Measurements from ENCODE around the gene KDM4B. TPM values are rescaled to one million over a fixed set of nuclear protein-coding genes. Genes with fewer than 3 reads are reported as not detected.

KDM4B gene
- total RNA-seq, 1 donor from 2014 or later = 39.0 TPM

DNA sequence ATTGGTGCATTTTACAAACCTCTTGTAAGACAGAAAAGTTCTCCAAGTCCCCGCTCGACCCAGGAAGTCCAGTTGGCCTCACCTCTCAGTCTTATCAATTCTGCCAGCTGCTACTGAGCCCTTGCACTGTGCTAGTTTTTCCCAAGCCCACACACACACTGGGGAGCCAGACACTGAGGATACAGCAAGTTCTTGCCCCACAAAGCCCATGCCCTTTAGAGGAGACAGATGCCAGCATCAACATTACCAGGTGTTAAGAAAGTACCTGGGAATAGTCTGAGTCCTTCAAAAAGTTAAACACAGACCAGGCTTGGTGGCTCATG is 196.7 kb downstream of the KDM4B start:
- DNase-seq (no peak), ATAC-seq (no peak)
- no peaks in the 10 kb centered on the region for H3K27me3 ChIP-seq

GRCh38 chr19:5166262-5166661 is 197.3 kb downstream of the KDM4B start:
- intact Hi-C loops (cut with DNase I) = no loop called here
- Histone ChIP-seq H3K4me3 (no peak overlapping the region), H3K36me3 (no peaks in the 10 kb centered on the region), H3K27me3 (no peaks in the 10 kb centered on the region), H3K9me3 (no peaks in the 10 kb centered on the region), H3K4me1 (no peaks in the 10 kb centered on the region), H3K27ac (no peak overlapping the region)
- DNase-seq (no peak), ATAC-seq (no peak)
- TF ChIP-seq, protein P1, sequence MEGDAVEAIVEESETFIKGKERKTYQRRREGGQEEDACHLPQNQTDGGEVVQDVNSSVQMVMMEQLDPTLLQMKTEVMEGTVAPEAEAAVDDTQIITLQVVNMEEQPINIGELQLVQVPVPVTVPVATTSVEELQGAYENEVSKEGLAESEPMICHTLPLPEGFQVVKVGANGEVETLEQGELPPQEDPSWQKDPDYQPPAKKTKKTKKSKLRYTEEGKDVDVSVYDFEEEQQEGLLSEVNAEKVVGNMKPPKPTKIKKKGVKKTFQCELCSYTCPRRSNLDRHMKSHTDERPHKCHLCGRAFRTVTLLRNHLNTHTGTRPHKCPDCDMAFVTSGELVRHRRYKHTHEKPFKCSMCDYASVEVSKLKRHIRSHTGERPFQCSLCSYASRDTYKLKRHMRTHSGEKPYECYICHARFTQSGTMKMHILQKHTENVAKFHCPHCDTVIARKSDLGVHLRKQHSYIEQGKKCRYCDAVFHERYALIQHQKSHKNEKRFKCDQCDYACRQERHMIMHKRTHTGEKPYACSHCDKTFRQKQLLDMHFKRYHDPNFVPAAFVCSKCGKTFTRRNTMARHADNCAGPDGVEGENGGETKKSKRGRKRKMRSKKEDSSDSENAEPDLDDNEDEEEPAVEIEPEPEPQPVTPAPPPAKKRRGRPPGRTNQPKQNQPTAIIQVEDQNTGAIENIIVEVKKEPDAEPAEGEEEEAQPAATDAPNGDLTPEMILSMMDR (IDR thresholded peaks at IDR 0.05) = no peak

More for the DNA sequence above, 196.7 kb downstream of the KDM4B start:
- Histone ChIP-seq H3K4me3 (no peak overlapping the region), H3K27ac (no peak overlapping the region), H3K36me3 (no peaks in the 10 kb centered on the region), H3K4me1 (no peaks in the 10 kb centered on the region), H3K9me3 (no peaks in the 10 kb centered on the region)
- intact Hi-C loops (cut with DNase I) = no loop called here
- TF ChIP-seq, protein P1 (IDR thresholded peaks at IDR 0.05) = no peak

DNA sequence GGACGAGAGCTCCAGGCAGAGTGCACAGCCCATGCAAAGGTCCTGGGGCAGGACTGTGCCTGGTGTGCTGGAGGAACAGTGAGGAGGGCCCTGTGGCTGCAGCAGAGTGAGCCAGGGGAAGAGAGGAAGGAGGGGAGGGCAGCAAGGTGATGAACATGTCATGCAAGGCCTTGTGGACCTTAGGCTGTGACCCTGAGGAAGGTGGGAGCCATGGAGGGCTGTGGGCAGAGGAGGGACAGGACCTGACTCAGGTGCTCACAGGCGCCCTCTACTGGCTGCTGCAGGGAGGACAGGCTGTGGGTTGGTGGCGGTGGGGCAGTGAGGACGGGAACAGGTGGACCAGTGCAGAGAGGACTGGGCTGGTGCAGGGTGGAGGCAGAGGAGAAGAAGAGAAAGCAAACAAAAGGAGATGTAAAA is 201.4 kb downstream of the KDM4B start:
- Histone ChIP-seq H3K36me3 (no peaks in the 10 kb centered on the region), H3K4me1 (no peaks in the 10 kb centered on the region), H3K27ac (no peak overlapping the region), H3K4me3 (no peak overlapping the region), H3K27me3 (no peaks in the 10 kb centered on the region), H3K9me3 (no peaks in the 10 kb centered on the region)
- peak; percentile 71 for DNase-seq
- ATAC-seq = peak; percentile 77
- intact Hi-C loops (cut with DNase I) = no loop called here
- TF ChIP-seq, protein P1 (IDR thresholded peaks at IDR 0.05) = peak; percentile 58

DNA sequence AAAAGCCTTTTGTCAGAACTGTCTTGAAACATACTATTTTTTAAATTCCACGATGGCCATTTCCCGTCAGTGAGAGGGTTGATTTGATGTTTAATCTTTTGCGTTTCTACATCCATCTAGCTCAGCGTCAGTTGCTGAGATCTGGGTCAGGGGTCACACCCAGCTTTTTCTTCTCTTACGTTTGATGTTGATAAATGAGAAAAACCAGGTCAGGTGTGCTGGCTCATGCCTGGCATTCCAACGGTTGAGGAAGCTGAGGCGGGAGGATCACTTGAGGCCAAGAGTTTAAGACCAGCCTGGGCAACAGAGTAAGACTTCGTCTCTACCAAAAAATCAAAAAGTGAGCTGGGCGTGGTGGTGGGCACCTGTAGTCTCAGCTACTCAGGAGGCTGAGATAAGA is 202.8 kb downstream of the KDM4B start:
- DNase-seq (no peak), ATAC-seq (peak; percentile 36)
- no peak overlapping the region for H3K27ac ChIP-seq
- no peaks in the 10 kb centered on the region for H3K4me1 ChIP-seq
- no peaks in the 10 kb centered on the region for H3K9me3 ChIP-seq
- no peaks in the 10 kb centered on the region for H3K27me3 ChIP-seq
- TF ChIP-seq, protein P1 (IDR thresholded peaks at IDR 0.05) = no peak
- H3K4me3 ChIP-seq = no peak overlapping the region
- H3K36me3 ChIP-seq = no peaks in the 10 kb centered on the region
- intact Hi-C loops (cut with DNase I) = no loop called here

- Histone ChIP-seq H3K4me3 (no peak overlapping the region), H3K27me3 (no peaks in the 10 kb centered on the region), H3K36me3 (no peaks in the 10 kb centered on the region), H3K27ac (no peak overlapping the region), H3K4me1 (no peaks in the 10 kb centered on the region), H3K9me3 (no peaks in the 10 kb centered on the region)
- ATAC-seq = no peak
- TF ChIP-seq, protein P1 (IDR thresholded peaks at IDR 0.05) = no peak
- DNase-seq = no peak
- intact Hi-C loops (cut with DNase I) = no loop called here
These were observed 204.1 kb downstream of the KDM4B start for GRCh38 chr19:5172859-5173630.

All from upper lobe of right lung (tissue), 1 donor.